SU-DHL-6 (cell line): ENCODE data around the gene BCL2L14.

Experiments used
- CTCF ChIP-seq: fragments of 200-600 bp; sonication (generic); IDR thresholded peaks from one replicate; pipeline ENCODE4 v1.5.1; 2017; ENCODE audit warnings: antibody characterized with exemption, mild to moderate bottlenecking, low read length, moderate library complexity; ENCODE audit not compliant: insufficient read depth, poor library complexity, severe bottlenecking
- EZH2phosphoT487 ChIP-seq: fragments of 200-600 bp; sonication (generic), shearing (Covaris generic); conservative IDR thresholded peaks from 2 replicates; pipeline ENCODE4 v1.6.1; 2018; ENCODE audit warnings: mild to moderate bottlenecking, antibody characterized with exemption, low read length, moderate library complexity, mixed read lengths

GRCh38 chr12:12036901-12037300 is 33.8 kb upstream of the BCL2L14 start:
- TF ChIP-seq CTCF (no peak), EZH2phosphoT487 (no peak)
